GM12878 (cell line): ENCODE results near the gene CYP1A2. TPM values are rescaled to one million over a fixed set of nuclear protein-coding genes. Genes with fewer than 3 reads are reported as not detected.

ENCODE experiments used
- ATAC-seq: fragments of 200-7000 bp; cut with Tn5 transposase; 3 replicates; pipeline ENCODE4 v1.9.1; 2020; ENCODE audit warnings: mild to moderate bottlenecking, moderate library complexity
- BruUV-seq: library from RNA; stranded (reverse); fragments of 400-500 nt; replicated peaks from 2 replicates; lab custom pipeline; 2021; lab: Mats Ljungman, UMichigan
- CTCF ChIA-PET: fragments of 300-600 bp; sonication (Branson Sonifier 250); formaldehyde crosslinking; extraction: SDS; loops from one replicate; lab custom pipeline; 2021; ENCODE audit warnings: inconsistent platforms; lab: Yijun Ruan, JAX
- POLR2A ChIA-PET: fragments of 350-600 bp; formaldehyde crosslinking; extraction: SDS; loops from one replicate; lab custom pipeline; 2021; ENCODE audit warnings: inconsistent platforms; lab: Charles Lee
- RAD21 ChIA-PET: fragments of 300-600 bp; sonication (Branson Sonifier 250); formaldehyde crosslinking; loops from one replicate; lab custom pipeline; 2023; ENCODE audit warnings: antibody characterized with exemption; ENCODE audit not compliant: unreplicated experiment; lab: Charles Lee
- SMC1A ChIA-PET: fragments of 300-600 bp; sonication (Branson Sonifier 250); formaldehyde crosslinking; loops from one replicate; lab custom pipeline; 2023; ENCODE audit not compliant: unreplicated experiment, uncharacterized antibody; lab: Charles Lee
- DNase-seq: peaks from one replicate; pipeline ENCODE4 v3.0.0-alpha.2; 2011; ENCODE audit warnings: low read depth, low spot score
- FAIRE-seq: peaks from 3 replicates; lab custom pipeline; 2011; peaks lifted over from hg19 to GRCh38; lab: Jason Lieb, UNC
- H2AFZ ChIP-seq: 2 replicates; pipeline ENCODE4 v1.6.0; 2011; ENCODE audit warnings: low read depth, low read length, control low read depth; ENCODE audit not compliant: control insufficient read depth
- H3K27ac ChIP-seq: 2 replicates; pipeline ENCODE4 v1.5.1; 2011; ENCODE audit warnings: control low read depth; ENCODE audit not compliant: control insufficient read depth, insufficient read depth
- H3K27me3 ChIP-seq, 2 experiments: replicated peaks in 1 of 2; 2 replicates each; pipeline versions ENCODE4 v1.6.0 to v1.6.1; 2011; ENCODE audit warnings: low read length in 1 of 2; ENCODE audit not compliant: control insufficient read depth in 2 of 2, insufficient read depth in 2 of 2
- H3K36me3 ChIP-seq, 2 experiments: 2 replicates each; pipeline ENCODE4 v1.5.1; 2011; ENCODE audit warnings: low read length in 1 of 2; ENCODE audit not compliant: control insufficient read depth in 2 of 2, insufficient read depth in 2 of 2
- H3K4me1 ChIP-seq: 2 replicates; pipeline ENCODE4 v1.6.1; 2011; ENCODE audit warnings: mild to moderate bottlenecking, low read length, moderate library complexity, mixed read lengths; ENCODE audit not compliant: control insufficient read depth, insufficient read depth
- H3K4me2 ChIP-seq: 2 replicates; pipeline ENCODE4 v1.6.0; 2011; ENCODE audit warnings: control low read depth; ENCODE audit not compliant: control insufficient read depth, insufficient read depth
- H3K4me3 ChIP-seq: fragments of 200-600 bp; sonication (generic); 2 replicates; pipeline ENCODE4 v1.5.1; 2016
- H3K79me2 ChIP-seq: 2 replicates; pipeline ENCODE4 v1.6.0; 2011; ENCODE audit warnings: low read length; ENCODE audit not compliant: control insufficient read depth, insufficient read depth
- H3K9ac ChIP-seq: 2 replicates; pipeline ENCODE4 v1.8.0; 2011; ENCODE audit warnings: low read length, control low read depth, mixed read lengths; ENCODE audit not compliant: control insufficient read depth, insufficient read depth
- H3K9me3 ChIP-seq: replicated peaks from 3 replicates; pipeline ENCODE4 v1.5.1; 2011; ENCODE audit warnings: mild to moderate bottlenecking, low read length; ENCODE audit not compliant: control insufficient read depth, insufficient read depth
- H4K20me1 ChIP-seq: 2 replicates; pipeline ENCODE4 v1.6.0; 2011; ENCODE audit not compliant: control insufficient read depth, insufficient read depth
- CBX5 ChIP-seq: sonication (generic); IDR thresholded peaks from 2 replicates; pipeline ENCODE4 v1.6.1; 2016; ENCODE audit warnings: low read depth, moderate library complexity, mild to moderate bottlenecking, inconsistent platforms
- CHD1 ChIP-seq: IDR thresholded peaks from 2 replicates; pipeline ENCODE4 v1.6.1; 2012; ENCODE audit warnings: low read depth, low read length, improper control_type of control experiment
- DPF2 ChIP-seq: fragments of 450-650 bp; IDR thresholded peaks from 2 replicates; pipeline ENCODE4 v1.6.1; 2017; ENCODE audit warnings: mild to moderate bottlenecking
- ESRRA ChIP-seq: IDR thresholded peaks from 2 replicates; pipeline ENCODE4 v1.6.1; 2012; ENCODE audit warnings: mild to moderate bottlenecking, low read length, improper control_type of control experiment
- FOS ChIP-seq: IDR thresholded peaks from 3 replicates; pipeline ENCODE4 v1.6.1; 2011; ENCODE audit warnings: borderline replicate concordance; ENCODE audit not compliant: insufficient read length; ENCODE audit errors: extremely low read depth
- JUNB ChIP-seq: IDR thresholded peaks from 2 replicates; pipeline ENCODE4 v1.6.1; 2016; ENCODE audit warnings: antibody characterized with exemption, mild to moderate bottlenecking
- KLF5 ChIP-seq: fragments of 450-650 bp; IDR thresholded peaks from 2 replicates; pipeline ENCODE4 v1.6.1; 2014; ENCODE audit warnings: mild to moderate bottlenecking; ENCODE audit not compliant: partially characterized antibody
- NFIC ChIP-seq: IDR thresholded peaks from 2 replicates; pipeline ENCODE4 v1.6.1; 2012; ENCODE audit warnings: low read depth, mild to moderate bottlenecking, inconsistent platforms, low read length, moderate library complexity
- PAX8 ChIP-seq: fragments of 450-650 bp; IDR thresholded peaks from 2 replicates; pipeline ENCODE4 v1.6.1; 2017; ENCODE audit warnings: mild to moderate bottlenecking, moderate library complexity
- POLR2A ChIP-seq: IDR thresholded peaks from 2 replicates; pipeline ENCODE4 v1.6.1; 2011; ENCODE audit warnings: low read depth, mild to moderate bottlenecking, low read length
- POLR2AphosphoS5 ChIP-seq: IDR thresholded peaks from 2 replicates; pipeline ENCODE4 v1.6.1; 2011; ENCODE audit warnings: mild to moderate bottlenecking, low read length, inconsistent platforms
- RAD51 ChIP-seq: fragments of 450-650 bp; IDR thresholded peaks from 2 replicates; pipeline ENCODE4 v1.6.1; 2016; ENCODE audit warnings: moderate library complexity, mild to moderate bottlenecking, inconsistent platforms
- SIN3A ChIP-seq: IDR thresholded peaks from 2 replicates; pipeline ENCODE4 v1.6.1; 2012; ENCODE audit warnings: low read depth, low read length, improper control_type of control experiment
- SRF ChIP-seq, 2 experiments: IDR thresholded peaks; 2 replicates each; pipeline ENCODE4 v1.6.1; 2011; ENCODE audit warnings: low read depth in 2 of 2, low read length in 2 of 2, mild to moderate bottlenecking in 1 of 2, moderate library complexity in 1 of 2
- ZNF384 ChIP-seq: IDR thresholded peaks from 2 replicates; pipeline ENCODE4 v1.6.1; 2012; ENCODE audit warnings: low read depth, mild to moderate bottlenecking, low read length, improper control_type of control experiment, borderline replicate concordance
- WGBS: methylation state at CpG from one replicate; pipeline ENCODE4 v1.1.6; 2016; ENCODE audit warnings: low lambda C conversion rate; ENCODE audit not compliant: insufficient replicate concordance, insufficient coverage; ENCODE audit errors: missing lambda C conversion rate; 5-methylcytosine and 5-hydroxymethylcytosine counted together
- in situ Hi-C: fragments of 300-500 bp; cut with MboI; formaldehyde crosslinking; loops from 9 replicates; pipeline ENCODE4 v1.14.3; 2018; ENCODE audit warnings: mixed read lengths
- intact Hi-C: fragments of 100-400 bp; cut with micrococcal nuclease; formaldehyde crosslinking; loops from one replicate; pipeline ENCODE4 v1.14.2; 2022; ENCODE audit not compliant: unreplicated experiment
- polyA plus RNA-seq, 11 experiments: library from polyadenylated mRNA; depleted of rRNA in 4 of 11; unstranded in 6 of 11; stranded (reverse) in 5 of 11; fragments of >200 nt; fragmentation: Nextera tagmentation in 4 of 11; fragmentation: Illumina TruSeq in 1 of 11; extraction: Ambion mirVana in 4 of 11; extraction: Trizol in 1 of 11; gene quantifications; 1 replicate in 1 of 11; 2 replicates in 10 of 11; pipeline versions ENCODE4 v1.2.1 to v1.2.3, GENCODE V29; 2011 to 2016; ENCODE audit warnings: inconsistent platforms in 2 of 11, missing spikeins in 2 of 11, low read depth in 1 of 11
- total RNA-seq, 4 experiments: library from RNA; depleted of rRNA in 3 of 4; stranded (reverse); fragments of >200 nt in 3 of 4; fragmentation: Illumina TruSeq in 1 of 4; extraction: Trizol in 1 of 4; gene quantifications; 2 replicates each; pipeline versions ENCODE4 v1.2.1 to v1.2.3, GENCODE V29; 2013 to 2021
- TF ChIP-seq, protein P1 (sequence below): IDR thresholded peaks from 2 replicates; pipeline ENCODE4 v1.6.1; 2011; ENCODE audit warnings: low read depth, low read length, improper control_type of control experiment, borderline replicate concordance
- TF ChIP-seq, protein P2 (sequence below): IDR thresholded peaks from 2 replicates; pipeline ENCODE4 v1.6.1; 2011; ENCODE audit warnings: borderline replicate concordance, low read depth, mild to moderate bottlenecking, moderate library complexity, mixed read lengths, low read length; ENCODE audit not compliant: insufficient read depth; ENCODE audit errors: extremely low read length

Gene CYP1A2
- total and polyA plus RNA-seq, 10 of the 15 experiments (the other 5 are each of a cell fraction or from before 2014, with no cell fraction given), result 0.03 to 0.09 (median 0.05) TPM; not detected in 7

DNA sequence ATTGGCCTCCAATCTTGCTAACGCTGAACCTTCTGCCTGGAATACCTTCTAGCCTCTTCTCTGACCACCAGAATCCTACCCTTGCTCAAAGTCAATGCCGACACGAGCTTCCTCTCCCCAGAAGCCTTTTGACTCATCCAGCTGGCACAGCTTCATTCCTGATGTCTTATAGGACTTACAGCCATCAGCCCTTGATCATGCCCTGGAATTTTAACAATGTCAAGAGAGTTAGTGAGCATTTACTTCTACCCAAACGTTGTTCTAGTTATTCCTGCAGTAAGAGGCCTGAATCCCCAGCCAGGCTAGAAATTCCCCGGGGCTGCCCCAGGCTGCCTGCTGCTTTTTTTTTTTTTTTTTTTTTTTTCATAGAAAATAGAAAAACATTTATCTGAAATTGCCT, 3.9 kb downstream of the CYP1A2 start:
- ChIA-PET CTCF (interaction anchor here (1.1 kb wide), 1 partner anchor 117 kb away, joined by 3 read pairs; no protein-coding TSS in a partner anchor), SMC1A (no interaction called here), POLR2A (no interaction called here), RAD21 (no interaction called here)
- Histone ChIP-seq H3K79me2 (no peaks in the 10 kb centered on the region), H3K4me2 (no peak overlapping the region), H3K9me3 (no peaks in the 10 kb centered on the region), H3K4me3 (no peak overlapping the region), H3K27me3 (no peaks in the 10 kb centered on the region), H4K20me1 (no peaks in the 10 kb centered on the region), H3K27ac (no peak overlapping the region), H2AFZ (no peak overlapping the region), H3K36me3 (no peaks in the 10 kb centered on the region), H3K4me1 (no peaks in the 10 kb centered on the region), H3K9ac (no peak overlapping the region)
- in situ Hi-C loops, result no loop called here
- DNase-seq, result no peak
- BruUV-seq, result no TSS peak
- FAIRE-seq, result no peak
- ATAC-seq, result no peak
- 16% methylated on average over 5 of the region's 5 CpGs for WGBS
- TF ChIP-seq POLR2AphosphoS5 (no peak), ZNF384 (peak; percentile 39; the same call in 1 of the 2 replicates), PAX8 (no peak), SRF (IDR thresholded peaks at IDR 0.05; ENCODE audit: low read depth in 2 of 2, low read length in 2 of 2) (no peak), ESRRA (no peak)
- TF ChIP-seq, protein P1, sequence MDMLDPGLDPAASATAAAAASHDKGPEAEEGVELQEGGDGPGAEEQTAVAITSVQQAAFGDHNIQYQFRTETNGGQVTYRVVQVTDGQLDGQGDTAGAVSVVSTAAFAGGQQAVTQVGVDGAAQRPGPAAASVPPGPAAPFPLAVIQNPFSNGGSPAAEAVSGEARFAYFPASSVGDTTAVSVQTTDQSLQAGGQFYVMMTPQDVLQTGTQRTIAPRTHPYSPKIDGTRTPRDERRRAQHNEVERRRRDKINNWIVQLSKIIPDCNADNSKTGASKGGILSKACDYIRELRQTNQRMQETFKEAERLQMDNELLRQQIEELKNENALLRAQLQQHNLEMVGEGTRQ, result no peak
- intact Hi-C loops, result no loop called here

DNA sequence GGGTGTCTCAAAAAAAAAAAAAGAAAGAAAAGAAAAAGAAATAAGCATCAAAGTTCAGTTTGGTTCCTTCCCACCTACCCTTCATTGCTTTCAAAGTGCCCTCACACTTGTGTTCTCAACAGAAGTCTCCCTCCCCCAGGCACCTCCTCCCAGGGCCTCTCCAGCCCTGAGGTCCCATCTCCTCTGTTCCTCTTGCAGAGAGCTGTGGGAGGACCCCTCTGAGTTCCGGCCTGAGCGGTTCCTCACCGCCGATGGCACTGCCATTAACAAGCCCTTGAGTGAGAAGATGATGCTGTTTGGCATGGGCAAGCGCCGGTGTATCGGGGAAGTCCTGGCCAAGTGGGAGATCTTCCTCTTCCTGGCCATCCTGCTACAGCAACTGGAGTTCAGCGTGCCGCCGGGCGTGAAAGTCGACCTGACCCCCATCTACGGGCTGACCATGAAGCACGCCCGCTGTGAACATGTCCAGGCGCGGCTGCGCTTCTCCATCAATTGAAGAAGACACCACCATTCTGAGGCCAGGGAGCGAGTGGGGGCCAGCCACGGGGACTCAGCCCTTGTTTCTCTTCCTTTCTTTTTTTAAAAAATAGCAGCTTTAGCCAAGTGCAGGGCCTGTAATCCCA, 6.1 kb downstream of the CYP1A2 start:
- intact Hi-C loops, result no loop called here
- ChIA-PET RAD21 (no interaction called here), CTCF (interaction anchor here (0.6 to 1.7 kb wide), 2 partner anchors 15 to 147 kb away, joined by 3 to 9 read pairs; no protein-coding TSS in a partner anchor), POLR2A (no interaction called here), SMC1A (no interaction called here)
- no peaks in the 10 kb centered on the region for H3K79me2 ChIP-seq
- 73% methylated on average over 20 of the region's 20 CpGs for WGBS
- H3K4me1 ChIP-seq, result no peaks in the 10 kb centered on the region
- H4K20me1 ChIP-seq, result no peaks in the 10 kb centered on the region
- H3K36me3 ChIP-seq, result no peaks in the 10 kb centered on the region
- in situ Hi-C loops, result no loop called here
- DNase-seq, result no peak
- no peak overlapping the region for H3K4me3 ChIP-seq
- no peak overlapping the region for H3K4me2 ChIP-seq
- H3K9me3 ChIP-seq, result no peaks in the 10 kb centered on the region
- H3K9ac ChIP-seq, result no peak overlapping the region
- no TSS peak for BruUV-seq
- no peak for FAIRE-seq
- no peak overlapping the region for H3K27ac ChIP-seq
- ATAC-seq, result no peak
- no peak overlapping the region for H2AFZ ChIP-seq
- no peaks in the 10 kb centered on the region for H3K27me3 ChIP-seq
- TF ChIP-seq, protein P2, sequence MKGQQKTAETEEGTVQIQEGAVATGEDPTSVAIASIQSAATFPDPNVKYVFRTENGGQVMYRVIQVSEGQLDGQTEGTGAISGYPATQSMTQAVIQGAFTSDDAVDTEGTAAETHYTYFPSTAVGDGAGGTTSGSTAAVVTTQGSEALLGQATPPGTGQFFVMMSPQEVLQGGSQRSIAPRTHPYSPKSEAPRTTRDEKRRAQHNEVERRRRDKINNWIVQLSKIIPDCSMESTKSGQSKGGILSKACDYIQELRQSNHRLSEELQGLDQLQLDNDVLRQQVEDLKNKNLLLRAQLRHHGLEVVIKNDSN, result no peak
- TF ChIP-seq NFIC (no peak), KLF5 (no peak), DPF2 (no peak), JUNB (no peak), RAD51 (no peak), CHD1 (no peak), POLR2A (no peak), SIN3A (no peak), FOS (no peak), CBX5 (no peak)
